Bronchial smooth muscle cell (primary cell): ENCODE results near the gene ERVW-1. TPM values are rescaled to one million over a fixed set of nuclear protein-coding genes. Genes with fewer than 3 reads are reported as not detected.

Experiments used
- total RNA-seq: library from RNA; depleted of rRNA; stranded (reverse); fragments of >200 nt; gene quantifications from 2 replicates; pipeline ENCODE4 v1.2.1, GENCODE V29; 2014

The ERVW-1 gene, protein sequence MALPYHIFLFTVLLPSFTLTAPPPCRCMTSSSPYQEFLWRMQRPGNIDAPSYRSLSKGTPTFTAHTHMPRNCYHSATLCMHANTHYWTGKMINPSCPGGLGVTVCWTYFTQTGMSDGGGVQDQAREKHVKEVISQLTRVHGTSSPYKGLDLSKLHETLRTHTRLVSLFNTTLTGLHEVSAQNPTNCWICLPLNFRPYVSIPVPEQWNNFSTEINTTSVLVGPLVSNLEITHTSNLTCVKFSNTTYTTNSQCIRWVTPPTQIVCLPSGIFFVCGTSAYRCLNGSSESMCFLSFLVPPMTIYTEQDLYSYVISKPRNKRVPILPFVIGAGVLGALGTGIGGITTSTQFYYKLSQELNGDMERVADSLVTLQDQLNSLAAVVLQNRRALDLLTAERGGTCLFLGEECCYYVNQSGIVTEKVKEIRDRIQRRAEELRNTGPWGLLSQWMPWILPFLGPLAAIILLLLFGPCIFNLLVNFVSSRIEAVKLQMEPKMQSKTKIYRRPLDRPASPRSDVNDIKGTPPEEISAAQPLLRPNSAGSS
- total RNA-seq, result not detected in 2 replicates

DNA sequence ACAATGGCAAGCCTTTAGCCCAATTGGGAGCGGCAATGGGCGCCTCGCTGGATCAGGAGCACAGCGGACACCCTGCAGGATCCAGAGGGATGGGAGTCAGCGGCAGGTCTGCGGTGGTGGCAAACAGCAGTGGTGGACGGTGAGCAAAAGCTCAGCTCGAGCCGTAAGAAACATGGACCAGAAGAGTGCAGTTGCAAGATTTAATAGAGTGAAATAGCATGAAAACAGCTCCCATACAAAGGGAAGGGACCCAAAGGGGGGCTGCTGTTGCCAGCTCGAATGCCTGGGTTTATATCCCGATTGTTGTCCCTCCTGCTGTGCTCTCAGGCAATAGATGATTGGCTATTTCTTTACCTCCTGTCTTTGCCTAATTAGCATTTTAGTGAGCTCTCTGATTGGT lies at the start of gene ERVW-1:
Gene ERVW-1 (minus strand): TSS at position 266 of the 400 bp plus-strand sequence. CDS start 7,565 bp downstream, outside the sequence.

DNA sequence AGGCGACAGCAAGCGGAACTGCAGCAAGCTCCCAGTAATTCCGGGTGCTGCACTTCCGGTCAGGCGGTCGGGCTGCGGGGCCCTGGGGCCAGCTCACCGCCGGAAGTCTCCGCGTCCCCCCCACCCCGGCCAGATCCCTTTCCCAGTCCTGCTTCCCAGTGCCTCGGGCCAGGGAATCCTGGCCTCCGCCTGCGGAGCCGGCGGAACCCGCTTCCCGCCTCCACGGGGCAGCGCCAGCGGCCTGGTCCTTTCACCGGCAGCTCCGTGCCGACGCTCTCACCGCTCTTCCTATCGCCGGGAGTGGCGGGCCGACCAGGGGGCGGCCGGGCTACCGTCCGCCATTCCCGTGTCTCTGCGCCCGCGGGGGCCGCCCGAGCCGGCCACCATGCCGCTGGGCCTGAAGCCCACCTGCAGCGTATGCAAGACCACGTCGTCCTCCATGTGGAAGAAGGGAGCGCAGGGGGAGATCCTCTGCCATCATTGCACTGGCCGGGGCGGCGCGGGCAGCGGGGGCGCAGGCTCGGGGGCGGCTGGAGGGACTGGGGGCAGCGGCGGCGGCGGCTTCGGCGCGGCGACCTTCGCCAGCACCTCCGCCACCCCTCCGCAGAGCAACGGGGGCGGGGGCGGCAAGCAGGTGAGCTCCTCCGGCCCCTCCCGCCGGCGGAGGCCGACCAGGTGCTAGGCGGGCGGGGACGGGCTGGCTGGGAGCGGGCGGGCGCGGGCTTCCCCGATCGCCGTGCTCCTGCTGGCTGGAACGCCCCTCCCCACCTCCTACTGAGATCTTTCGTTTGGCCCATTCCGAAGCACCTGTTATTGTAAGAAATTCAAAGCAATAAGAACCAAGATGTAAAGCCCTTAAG lies 30.2 kb downstream of the ERVW-1 start, which contains the start of gene GATAD1:
Gene GATAD1 (plus strand): TSS at position 138 of the 860 bp plus-strand sequence. CDS start 248 bp downstream, at position 386.

Other genes with a start within 250 kb of the ERVW-1 start
- gene KRIT1, start 232.0 kb downstream of the ERVW-1 start, total RNA-seq, result 28.9 and 40.2 TPM in 2 replicates
- 39.0 and 41.3 TPM in 2 replicates for gene ANKIB1, start 232.0 kb downstream of the ERVW-1 start, total RNA-seq
- 13.7 and 23.0 TPM in 2 replicates for gene GATAD1, start 30.5 kb downstream of the ERVW-1 start, total RNA-seq
- gene PEX1, start 50.6 kb upstream of the ERVW-1 start, total RNA-seq, result 11.9 and 14.7 TPM in 2 replicates
- 10.2 and 11.7 TPM in 2 replicates for gene RBM48, start 50.8 kb upstream of the ERVW-1 start, total RNA-seq
- 5.9 and 13.7 TPM in 2 replicates for gene FAM133B, start 112.4 kb upstream of the ERVW-1 start, total RNA-seq